Prostate gland (tissue), 2 donors: ENCODE results near the gene SLC25A29.

ENCODE experiments used
- POLR2A ChIP-seq: fragments of 450-650 bp; IDR thresholded peaks from one replicate; pipeline ENCODE4 v1.6.1; 2016; ENCODE audit warnings: antibody characterized with exemption, mild to moderate bottlenecking
- POLR2AphosphoS5 ChIP-seq: sonication (generic); formaldehyde crosslinking; IDR thresholded peaks from one replicate; pipeline ENCODE4 v1.6.1; 2017; ENCODE audit warnings: antibody characterized with exemption
- TF ChIP-seq, protein P1 (sequence below), 4 experiments: fragments of 200-600 bp in 2 of 4; fragments of 450-650 bp in 2 of 4; sonication (generic) in 2 of 4; IDR thresholded peaks; 1 replicate in 3 of 4; 2 replicates in 1 of 4; pipeline ENCODE4 v1.5.1; 2016 to 2019; ENCODE audit warnings: antibody characterized with exemption in 4 of 4, mild to moderate bottlenecking in 2 of 4, moderate library complexity in 2 of 4

- TF ChIP-seq, protein P1, sequence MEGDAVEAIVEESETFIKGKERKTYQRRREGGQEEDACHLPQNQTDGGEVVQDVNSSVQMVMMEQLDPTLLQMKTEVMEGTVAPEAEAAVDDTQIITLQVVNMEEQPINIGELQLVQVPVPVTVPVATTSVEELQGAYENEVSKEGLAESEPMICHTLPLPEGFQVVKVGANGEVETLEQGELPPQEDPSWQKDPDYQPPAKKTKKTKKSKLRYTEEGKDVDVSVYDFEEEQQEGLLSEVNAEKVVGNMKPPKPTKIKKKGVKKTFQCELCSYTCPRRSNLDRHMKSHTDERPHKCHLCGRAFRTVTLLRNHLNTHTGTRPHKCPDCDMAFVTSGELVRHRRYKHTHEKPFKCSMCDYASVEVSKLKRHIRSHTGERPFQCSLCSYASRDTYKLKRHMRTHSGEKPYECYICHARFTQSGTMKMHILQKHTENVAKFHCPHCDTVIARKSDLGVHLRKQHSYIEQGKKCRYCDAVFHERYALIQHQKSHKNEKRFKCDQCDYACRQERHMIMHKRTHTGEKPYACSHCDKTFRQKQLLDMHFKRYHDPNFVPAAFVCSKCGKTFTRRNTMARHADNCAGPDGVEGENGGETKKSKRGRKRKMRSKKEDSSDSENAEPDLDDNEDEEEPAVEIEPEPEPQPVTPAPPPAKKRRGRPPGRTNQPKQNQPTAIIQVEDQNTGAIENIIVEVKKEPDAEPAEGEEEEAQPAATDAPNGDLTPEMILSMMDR (IDR thresholded peaks at IDR 0.05): no peak
- no peak for TF ChIP-seq POLR2A
- TF ChIP-seq POLR2AphosphoS5: no peak
Measured at GRCh38 chr14:100274250-100274649, 32.0 kb downstream of the SLC25A29 start.
